HuH-7.5 (cell line): ENCODE results near the gene CNGA4.

Experiments
- DNase-seq: peaks from one replicate; pipeline ENCODE4 v3.0.0; 2011; ENCODE audit warnings: low spot score

Gene CNGA4, protein sequence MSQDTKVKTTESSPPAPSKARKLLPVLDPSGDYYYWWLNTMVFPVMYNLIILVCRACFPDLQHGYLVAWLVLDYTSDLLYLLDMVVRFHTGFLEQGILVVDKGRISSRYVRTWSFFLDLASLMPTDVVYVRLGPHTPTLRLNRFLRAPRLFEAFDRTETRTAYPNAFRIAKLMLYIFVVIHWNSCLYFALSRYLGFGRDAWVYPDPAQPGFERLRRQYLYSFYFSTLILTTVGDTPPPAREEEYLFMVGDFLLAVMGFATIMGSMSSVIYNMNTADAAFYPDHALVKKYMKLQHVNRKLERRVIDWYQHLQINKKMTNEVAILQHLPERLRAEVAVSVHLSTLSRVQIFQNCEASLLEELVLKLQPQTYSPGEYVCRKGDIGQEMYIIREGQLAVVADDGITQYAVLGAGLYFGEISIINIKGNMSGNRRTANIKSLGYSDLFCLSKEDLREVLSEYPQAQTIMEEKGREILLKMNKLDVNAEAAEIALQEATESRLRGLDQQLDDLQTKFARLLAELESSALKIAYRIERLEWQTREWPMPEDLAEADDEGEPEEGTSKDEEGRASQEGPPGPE

DNA sequence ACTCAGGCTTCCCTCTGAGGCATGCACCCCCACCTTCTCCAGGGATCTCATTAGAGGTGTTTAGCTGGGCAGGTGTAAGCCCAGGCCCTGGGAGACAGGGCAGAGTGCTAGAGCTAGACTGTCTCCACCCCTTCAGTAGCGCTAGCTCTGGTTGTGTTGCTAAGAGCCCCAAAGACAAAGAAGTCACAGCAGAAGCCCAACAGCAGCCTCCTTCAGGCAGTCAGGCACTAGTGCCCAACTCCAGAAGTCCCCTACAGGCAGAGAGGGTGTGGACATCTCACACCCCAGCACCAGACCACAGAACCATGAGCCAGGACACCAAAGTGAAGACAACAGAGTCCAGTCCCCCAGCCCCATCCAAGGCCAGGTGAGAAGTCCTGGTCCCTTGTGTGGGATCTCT is at the start of gene CNGA4:
CNGA4 (plus strand) TSS at position 188 of the 400 bp plus-strand sequence; CDS start at position 306, 118 bp downstream.
- DNase-seq: no peak

DNA sequence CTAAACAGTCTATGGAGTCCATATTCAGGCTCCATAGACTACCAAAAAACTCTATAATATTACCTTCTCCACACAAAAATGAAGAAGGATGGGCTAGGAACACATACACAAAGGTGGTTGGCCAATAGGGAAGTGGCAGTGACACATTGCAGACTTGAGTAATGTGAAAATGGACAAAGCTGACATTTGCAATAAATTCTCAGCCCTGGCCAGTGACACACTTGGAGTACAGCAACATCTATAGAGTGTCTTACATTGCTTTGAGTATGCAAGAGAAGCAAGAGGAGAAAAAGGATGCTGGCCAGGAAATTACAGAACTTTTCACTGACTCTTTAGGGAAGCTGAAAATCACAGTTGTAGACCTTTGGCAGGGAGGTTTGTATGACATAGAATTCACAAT is 47.1 kb upstream of the CNGA4 start:
- no peak for DNase-seq

DNA sequence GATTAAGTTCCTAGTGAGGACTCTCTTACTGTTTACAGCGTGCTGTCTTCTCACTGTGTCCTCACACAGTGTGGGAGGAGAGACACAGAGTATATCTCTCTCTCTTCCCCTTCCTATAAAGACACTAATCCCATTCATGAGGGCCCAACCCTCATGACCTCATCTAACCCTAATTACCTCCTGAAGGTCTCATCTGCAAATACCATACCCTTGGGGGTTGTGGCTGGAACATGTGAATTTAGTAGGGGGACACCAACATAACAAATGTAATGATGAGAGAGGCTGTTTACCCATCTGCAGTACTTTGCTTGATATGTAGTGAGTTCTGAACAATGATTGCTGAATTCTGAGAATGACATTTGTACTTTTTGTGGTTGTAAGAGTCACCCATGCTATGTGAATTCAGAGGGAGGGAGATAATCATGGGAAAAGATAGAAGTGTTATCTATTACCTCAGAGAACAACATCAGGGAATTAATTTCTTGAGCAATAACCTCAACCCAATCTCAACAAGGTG is 44.8 kb upstream of the CNGA4 start:
- no peak for DNase-seq

DNA sequence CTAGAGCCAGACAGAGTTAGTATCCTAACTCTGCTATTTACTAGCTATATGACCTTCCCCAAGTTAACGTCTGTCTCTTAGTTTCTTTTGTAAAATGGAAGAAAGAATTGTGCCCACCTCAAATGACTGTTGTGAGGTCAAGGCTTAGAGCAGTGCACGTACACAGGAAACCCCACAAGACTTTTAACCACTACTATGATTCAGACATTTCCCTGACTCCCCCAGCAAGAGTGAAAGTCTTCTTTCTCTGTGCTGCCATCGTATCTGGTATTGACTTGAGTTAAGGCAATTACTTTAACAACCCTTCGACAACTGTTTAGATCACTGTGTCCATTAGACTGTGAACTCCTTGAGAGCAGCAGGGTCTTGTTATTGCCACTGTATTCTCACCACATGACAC is 42.5 kb upstream of the CNGA4 start:
- no peak for DNase-seq

DNA sequence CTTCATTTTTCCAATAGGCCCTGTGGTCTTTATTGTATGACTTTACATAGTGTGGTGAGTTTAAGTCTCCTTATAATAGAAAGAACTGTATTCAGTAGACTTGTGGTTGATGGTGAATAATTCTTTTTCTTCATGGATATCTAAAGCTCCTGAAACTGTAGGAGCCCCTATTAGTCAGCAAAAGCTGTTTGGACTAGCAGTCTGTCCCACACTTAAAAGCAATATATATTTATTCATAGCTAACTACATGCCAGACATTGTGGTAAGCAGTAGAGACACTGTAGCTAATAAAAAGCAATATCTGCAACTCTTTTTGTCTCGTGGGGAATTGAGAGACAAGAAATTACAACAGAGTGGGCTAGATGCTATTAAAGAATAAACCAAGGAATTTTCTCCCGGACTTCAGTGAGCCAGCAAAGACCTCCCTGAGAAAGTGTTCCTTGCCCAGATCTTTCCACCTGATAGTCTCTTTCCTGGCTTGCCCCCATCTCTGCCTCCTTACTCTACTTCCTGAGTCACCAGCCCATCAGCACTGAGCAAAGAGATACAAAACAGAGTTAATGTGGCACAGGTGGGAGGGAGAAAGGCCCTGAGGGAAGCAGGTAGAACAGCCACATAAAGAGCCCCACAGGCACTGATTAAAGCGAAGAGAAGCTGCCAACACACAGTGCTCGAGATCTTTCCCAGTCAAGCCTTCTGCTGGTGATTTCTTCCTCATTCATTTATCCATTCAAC is 41.3 kb upstream of the CNGA4 start:
- no peak for DNase-seq

DNA sequence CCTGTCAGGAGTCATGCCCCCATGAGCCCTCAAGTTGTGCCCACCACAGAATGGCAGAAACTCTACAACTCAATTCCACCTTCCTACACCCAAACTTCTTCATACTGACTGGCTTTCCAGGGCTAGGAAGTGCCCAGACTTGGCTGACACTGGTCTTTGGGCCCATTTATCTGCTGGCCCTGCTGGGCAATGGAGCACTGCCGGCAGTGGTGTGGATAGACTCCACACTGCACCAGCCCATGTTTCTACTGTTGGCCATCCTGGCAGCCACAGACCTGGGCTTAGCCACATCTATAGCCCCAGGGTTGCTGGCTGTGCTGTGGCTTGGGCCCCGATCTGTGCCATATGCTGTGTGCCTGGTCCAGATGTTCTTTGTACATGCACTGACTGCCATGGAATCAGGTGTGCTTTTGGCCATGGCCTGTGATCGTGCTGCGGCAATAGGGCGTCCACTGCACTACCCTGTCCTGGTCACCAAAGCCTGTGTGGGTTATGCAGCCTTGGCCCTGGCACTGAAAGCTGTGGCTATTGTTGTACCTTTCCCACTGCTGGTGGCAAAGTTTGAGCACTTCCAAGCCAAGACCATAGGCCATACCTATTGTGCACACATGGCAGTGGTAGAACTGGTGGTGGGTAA is 39.6 kb upstream of the CNGA4 start, which contains the start of gene OR52W1:
OR52W1 (plus strand) TSS at position 51 of the 637 bp plus-strand sequence; CDS start at position 51, 0 bp downstream.
- DNase-seq: no peak

DNA sequence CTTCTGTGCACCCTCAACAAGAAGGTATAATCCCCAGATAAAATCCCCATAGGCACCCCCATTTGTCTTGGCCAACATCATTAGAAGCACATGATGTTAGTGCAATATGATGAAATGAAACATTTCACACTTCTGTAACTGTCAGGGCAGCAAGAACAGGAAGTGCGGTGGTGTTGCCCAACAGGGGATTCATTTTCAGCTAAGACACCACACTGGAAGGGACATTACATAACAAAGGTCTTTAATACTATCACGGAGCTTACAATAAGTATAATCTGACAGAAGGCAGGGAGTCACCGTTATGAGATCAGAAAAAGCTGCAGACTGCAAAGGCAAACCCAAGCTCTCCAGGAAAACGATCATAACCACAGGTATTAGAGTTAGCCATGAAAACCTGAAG is 37.9 kb upstream of the CNGA4 start:
- DNase-seq: no peak

DNA sequence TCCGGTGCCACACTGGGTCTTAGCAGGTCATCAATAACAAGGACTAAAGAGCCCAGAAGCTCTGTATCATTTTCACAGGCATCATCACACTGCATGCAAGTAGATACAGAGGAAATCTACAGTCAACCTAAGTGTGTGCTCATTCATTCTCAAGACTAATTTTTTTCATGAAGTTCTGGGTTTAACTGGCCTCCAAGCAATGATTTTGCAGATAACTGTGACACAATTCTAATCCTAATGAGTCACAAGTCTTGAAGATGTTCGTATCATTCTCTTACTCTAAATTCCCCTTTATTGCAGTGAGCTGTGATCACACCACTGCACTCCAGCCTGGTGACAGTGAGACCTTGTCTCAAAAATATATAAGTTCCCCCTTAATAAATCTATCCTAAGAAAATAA is 37.4 kb upstream of the CNGA4 start:
- no peak for DNase-seq

DNA sequence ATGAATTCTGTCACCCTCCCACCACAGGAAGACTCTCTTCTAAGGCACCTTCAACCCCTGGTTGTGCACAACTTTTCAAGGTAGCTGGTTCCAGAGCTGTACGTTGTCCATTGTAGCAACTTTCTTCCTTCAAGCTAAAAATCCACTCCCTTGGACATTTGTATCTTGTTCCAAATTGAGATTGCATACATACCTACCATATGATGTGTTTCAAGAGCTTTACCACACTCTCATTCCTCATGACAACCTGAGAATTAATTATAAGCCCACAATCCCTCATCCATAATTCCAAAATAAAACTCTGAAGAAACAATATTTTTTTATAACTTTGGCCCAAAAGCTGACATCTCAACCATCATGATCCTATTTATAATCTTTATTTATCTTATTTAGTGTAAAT is 36.8 kb upstream of the CNGA4 start:
- no peak for DNase-seq

DNA sequence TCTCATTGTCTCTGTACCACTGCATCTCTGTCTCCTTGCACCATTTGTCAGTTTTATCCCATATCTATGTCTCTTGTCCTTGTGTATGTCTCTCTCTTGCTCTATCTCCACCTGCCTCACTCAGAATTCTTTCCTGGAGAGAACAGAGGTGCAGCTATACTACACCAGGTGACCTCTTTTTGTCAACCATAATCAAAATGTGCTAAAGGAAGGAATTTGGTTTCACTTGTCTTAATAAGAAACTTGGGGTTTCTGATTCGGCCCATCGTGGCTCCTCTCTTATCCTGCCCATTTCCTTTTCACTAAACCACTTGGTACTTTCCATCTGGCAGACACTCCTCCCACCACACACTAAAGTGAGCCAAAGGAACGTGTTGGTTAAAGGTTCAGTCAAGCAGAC is 35.6 kb upstream of the CNGA4 start:
- no peak for DNase-seq

DNA sequence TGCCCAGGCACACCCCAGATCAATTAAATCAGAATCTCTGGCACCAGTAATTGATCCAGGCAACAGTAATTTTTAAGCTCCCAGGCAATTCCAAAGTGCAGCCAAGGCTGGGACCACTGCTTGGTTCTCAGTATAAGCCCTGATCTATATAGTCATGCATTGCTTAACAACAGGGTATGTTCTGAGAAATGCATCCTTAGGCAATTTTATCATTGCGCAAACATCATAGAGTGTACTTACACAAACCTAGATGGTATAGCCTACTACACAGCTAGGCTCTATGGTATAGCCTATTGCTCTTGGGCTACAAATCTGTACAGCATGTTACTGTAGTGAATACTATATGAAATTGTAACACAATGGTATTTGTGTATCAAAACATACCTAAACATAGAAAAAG is 34.2 kb upstream of the CNGA4 start:
- DNase-seq: no peak

DNA sequence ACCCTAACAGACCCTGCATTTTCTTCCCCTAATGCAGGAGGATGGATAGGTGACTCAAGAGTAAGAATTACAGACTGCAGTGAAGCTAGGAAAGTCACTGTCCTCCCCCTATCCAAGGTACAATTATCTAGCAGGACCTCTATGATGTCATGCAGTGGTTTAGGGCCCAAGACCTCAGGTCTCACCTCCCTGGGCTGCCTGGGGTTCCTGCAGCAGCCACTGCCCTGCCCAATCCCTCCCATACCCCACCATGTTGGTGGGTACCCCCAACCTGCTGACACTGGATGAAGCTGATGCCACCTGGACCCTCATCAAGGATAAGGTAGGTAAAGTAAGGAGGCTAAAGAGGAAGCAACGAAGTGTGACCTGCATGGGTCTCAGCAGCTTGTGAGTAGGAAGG is 33.5 kb upstream of the CNGA4 start, which contains the start of gene C11orf42:
C11orf42 (plus strand) TSS at position 192 of the 400 bp plus-strand sequence; CDS start at position 251, 59 bp downstream.
- no peak for DNase-seq

DNA sequence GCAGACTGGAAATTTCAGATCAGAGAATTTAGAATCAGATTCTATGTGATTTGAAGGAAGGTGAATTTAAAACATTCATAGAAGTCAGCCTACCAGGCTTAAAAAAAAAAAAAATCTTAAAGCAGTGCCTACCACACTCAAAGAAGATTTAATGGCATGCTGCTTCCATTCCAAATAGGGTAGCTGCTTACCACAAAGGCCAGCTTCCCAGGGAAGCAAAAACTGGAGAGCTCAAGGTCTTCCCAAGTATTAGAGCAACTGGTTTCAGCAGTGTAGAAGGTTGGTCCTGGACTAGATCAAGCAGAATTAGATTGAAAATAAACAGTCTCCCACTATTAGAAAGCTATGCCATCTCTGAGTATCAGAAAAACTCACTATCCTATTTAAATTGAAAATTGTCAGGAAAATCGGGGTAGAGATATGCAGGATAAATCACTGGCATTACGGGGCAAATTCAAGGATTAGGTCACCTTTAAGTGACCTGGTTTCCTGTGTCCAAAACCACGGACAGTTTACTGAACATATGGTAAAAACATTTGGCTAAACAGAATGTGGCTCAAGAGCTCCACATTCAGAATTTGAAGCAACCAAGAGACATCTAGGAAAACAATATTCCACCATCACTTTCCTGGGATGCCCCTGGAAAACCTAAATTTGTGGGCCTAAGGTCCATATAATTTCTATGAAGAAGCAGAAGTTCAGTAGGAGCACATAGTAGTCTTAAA is 32.3 kb upstream of the CNGA4 start:
- no peak for DNase-seq

DNA sequence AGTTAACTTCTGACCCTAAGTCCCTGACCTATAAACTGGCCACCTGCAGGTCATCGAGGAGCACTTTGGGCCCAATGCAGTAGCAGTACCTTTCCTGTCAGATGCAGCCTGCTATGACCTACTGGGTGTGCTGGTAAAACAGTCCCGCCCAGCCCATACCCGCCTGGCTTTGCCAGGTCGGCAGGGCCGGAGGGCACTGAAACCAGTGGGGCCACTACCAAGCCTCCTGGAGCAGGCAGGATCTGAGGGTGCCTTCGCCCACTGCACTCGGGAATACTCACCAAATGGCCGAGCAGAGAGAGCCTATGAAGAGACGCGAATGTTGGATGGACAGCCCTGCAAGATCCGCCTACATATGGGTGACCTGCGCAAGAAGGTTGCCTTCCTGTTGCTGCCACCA is 29.1 kb upstream of the CNGA4 start:
- no peak for DNase-seq

DNA sequence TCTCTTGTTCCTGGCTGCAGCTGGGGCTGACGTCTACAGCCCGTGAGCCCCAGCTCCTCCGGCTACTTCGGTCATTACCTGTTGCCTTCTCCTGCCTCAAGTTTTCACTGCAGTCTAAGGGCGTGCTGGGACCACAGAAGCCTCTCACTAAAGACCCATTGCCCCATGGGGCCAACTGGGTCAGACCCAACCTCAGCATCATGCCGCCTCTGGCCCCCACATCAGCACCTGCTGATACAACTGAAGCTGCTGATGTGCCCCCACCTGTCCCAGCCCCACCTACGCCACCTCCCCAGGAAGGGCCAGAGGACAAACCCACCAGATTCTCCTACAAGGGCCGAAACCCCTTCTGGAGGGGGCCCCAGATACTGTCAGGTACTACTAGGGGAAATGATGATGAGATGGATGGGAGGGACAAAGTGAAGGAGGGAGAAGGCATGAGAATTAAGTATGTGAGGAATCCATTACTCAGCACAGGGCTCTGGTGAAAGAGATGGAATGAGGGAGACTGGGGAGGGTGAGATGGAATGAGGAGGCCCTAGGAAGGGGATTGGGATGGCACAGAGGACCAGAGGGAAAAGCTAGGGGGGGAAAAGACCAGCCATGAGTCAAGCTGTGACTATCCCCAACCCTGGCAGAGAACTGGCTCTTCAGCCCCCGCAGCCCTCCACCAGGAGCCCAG is 28.5 kb upstream of the CNGA4 start:
- no peak for DNase-seq

DNA sequence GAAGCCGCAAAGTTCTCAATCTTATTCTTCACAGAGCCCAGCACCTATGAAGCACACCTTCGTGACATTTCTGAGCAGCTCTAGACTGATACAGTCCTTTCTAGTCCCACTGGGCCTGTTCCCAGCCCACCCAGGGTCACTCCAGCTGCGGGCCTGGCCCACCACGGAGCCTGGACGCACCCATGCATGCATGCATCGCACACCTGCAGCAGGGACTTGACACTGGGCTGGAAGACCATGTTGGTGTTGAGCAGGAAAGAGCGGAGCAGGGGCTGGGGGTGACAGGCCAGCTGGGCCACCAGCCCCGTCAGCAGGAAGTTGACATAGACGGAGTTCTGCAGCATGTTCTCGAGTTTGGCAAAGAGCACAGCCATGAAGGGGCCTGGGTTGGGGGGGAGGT is 24.4 kb upstream of the CNGA4 start:
- DNase-seq: no peak

DNA sequence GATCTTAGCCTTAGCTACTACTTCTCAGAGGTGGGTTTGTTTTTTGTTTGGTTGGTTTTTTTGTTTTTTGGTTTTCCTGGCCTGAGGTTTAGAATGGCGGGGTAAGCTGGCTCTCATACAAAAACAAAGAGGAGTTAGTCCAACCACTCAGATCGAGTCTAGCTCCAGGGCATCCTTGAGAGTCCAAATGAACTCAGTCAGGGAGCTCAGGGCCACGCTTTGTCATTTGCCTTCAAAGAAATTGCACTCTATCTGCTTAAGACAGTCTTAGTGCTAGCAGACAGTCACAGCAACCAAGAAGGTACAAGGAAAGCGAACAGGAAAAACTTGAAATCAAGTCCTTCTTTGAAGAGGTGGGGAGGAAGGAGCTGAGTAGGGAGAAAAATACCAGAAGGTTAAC is 22.4 kb upstream of the CNGA4 start:
- DNase-seq: no peak

DNA sequence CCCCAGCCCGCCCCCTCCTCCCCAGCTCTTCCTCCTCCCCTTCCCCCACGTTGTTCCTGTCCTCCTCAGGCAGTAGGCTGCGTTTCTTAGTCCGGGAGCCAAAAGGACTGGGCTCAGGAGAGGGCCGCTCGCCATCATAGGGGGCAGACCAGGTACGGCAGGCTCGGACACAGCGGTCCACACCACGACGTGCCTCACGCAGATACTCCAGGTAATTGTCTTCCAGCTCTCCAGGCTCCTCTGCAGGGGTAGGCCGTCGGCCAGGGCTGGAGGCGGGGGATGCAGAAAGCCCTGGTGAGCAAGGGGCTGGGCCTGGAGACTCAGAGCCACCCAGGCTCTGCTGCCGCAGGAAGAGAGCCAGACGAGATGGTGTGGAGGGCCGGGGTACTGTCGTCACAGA is 21.2 kb upstream of the CNGA4 start:
- DNase-seq: no peak

DNA sequence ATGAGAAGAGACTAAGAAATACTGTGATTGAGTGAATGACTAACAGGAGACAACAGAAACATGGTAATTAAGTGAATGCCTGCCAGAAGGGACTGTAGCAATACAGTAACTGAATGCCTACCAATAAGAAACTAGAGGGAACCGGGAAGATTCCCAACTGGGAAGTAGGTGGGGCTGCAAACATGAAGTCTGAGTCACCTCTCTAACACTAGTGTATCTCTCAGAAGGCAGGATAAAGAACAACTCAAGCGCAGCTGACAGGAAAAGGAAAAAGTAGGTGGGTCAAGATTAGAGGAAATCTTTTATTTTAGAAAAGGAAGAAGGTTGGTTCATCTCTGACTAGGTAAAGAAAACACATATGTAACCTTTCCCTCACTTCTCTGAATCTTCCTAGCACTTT is 19.5 kb upstream of the CNGA4 start:
- DNase-seq: no peak

DNA sequence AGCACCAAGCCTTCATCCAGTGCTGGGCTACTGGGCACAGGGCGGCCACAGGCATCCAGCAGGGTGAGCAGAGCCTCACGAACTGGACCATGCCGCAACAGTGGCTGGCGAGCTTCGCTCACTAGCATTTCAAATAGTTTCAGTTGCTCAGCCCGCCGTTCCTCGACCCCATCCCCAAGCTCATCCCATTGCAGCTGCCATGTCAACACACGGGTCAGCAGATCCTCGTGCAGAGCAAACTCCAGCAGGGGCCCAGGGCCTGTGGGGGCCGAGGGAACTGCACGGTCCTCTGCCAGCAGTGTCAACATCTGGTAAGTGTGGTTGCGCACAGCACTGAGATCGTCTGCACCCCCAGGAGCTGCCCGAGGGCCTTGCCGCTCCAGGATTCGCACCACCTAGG is 15.0 kb upstream of the CNGA4 start:
- no peak for DNase-seq

DNA sequence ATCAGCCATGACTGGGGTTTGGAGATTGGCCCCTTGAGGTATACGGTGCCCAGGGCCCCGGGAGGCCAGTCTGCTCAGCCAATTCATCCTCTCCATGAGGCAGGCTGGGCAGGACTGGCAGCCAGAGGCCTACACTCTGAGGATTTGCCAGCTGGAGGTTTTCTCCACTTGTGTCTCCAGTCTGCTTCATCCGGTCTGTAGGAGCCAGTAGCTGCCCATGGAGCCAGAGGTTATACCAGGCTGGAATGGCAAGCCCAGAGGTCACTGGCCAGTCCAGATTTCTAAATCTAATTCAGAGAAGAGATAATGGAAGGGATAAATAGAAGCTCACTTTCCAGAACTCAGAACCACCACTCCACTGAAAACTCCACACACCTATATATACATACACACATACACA is 14.5 kb upstream of the CNGA4 start:
- DNase-seq: no peak
